MM.1S (cell line): ENCODE measurements around the gene BATF3.
A peak's percentile ranks its signal among the peaks of the same experiment; 100 is the strongest.
"Not testable (repeated sequence)": the region's sequence is repeated elsewhere in the genome, so short reads cannot be mapped to it uniquely, and the experiment has no call there.

ENCODE experiments used
- DNase-seq: peaks from one replicate; pipeline ENCODE4 v3.0.0-alpha.2; 2015
- H2AFZ ChIP-seq: fragments of 300-600 bp; sonication (generic); 2 replicates; pipeline ENCODE4 v1.6.0; 2016; ENCODE audit warnings: antibody characterized with exemption, low read length
- H3F3A ChIP-seq: fragments of 300-600 bp; sonication (generic); 2 replicates; pipeline ENCODE4 v1.6.1; 2016; ENCODE audit warnings: mild to moderate bottlenecking, antibody characterized with exemption, low read length, moderate library complexity, mixed read lengths; ENCODE audit not compliant: insufficient read depth
- H3K27ac ChIP-seq: fragments of 300-600 bp; sonication (generic); 2 replicates; pipeline ENCODE4 v1.5.1; 2016; ENCODE audit warnings: mild to moderate bottlenecking, low read length
- H3K27me3 ChIP-seq: fragments of 300-600 bp; sonication (generic); replicated peaks from 2 replicates; pipeline ENCODE4 v1.6.0; 2016; ENCODE audit warnings: low read length; ENCODE audit not compliant: insufficient read depth
- H3K36me3 ChIP-seq: fragments of 300-600 bp; sonication (generic); replicated peaks from 2 replicates; pipeline ENCODE4 v1.6.1; 2016; ENCODE audit warnings: mild to moderate bottlenecking, low read length, mixed read lengths; ENCODE audit not compliant: insufficient read depth
- H3K4me1 ChIP-seq: fragments of 300-600 bp; sonication (generic); 2 replicates; pipeline ENCODE4 v1.6.1; 2016; ENCODE audit warnings: low read length, mixed read lengths
- H3K4me2 ChIP-seq: fragments of 300-600 bp; sonication (generic); 2 replicates; pipeline ENCODE4 v1.6.0; 2016; ENCODE audit warnings: low read depth, low read length
- H3K4me3 ChIP-seq: fragments of 300-600 bp; sonication (generic); 2 replicates; pipeline ENCODE4 v1.5.1; 2016; ENCODE audit warnings: low read length, mixed read lengths
- H3K79me2 ChIP-seq: fragments of 300-600 bp; sonication (generic); 2 replicates; pipeline ENCODE4 v1.6.1; 2016; ENCODE audit warnings: mixed run types, low read length, mixed read lengths
- H3K9ac ChIP-seq: fragments of 300-600 bp; sonication (generic); 2 replicates; pipeline ENCODE4 v1.6.1; 2016; ENCODE audit warnings: low read length, mixed read lengths
- H3K9me2 ChIP-seq: fragments of 300-600 bp; sonication (generic); replicated peaks from 2 replicates; pipeline ENCODE4 v1.6.1; 2016; ENCODE audit warnings: mild to moderate bottlenecking, low read length, mixed read lengths; ENCODE audit not compliant: insufficient read depth
- H3K9me3 ChIP-seq: fragments of 300-600 bp; sonication (generic); replicated peaks from 2 replicates; pipeline ENCODE4 v1.6.1; 2016; ENCODE audit warnings: mild to moderate bottlenecking, low read length, mixed read lengths; ENCODE audit not compliant: insufficient read depth
- H4K20me1 ChIP-seq: fragments of 300-600 bp; sonication (generic); 2 replicates; pipeline ENCODE4 v1.6.1; 2016; ENCODE audit warnings: mild to moderate bottlenecking, low read length, moderate library complexity, mixed read lengths; ENCODE audit not compliant: insufficient read depth
- EZH2 ChIP-seq: fragments of 300-600 bp; sonication (generic); optimal IDR thresholded peaks from 2 replicates; pipeline ENCODE3; 2017; ENCODE audit warnings: low read depth, mild to moderate bottlenecking, antibody characterized with exemption, low read length, mixed read lengths
- EZH2phosphoT487 ChIP-seq: fragments of 300-600 bp; sonication (generic); IDR thresholded peaks from 2 replicates; pipeline ENCODE4 v1.6.1; 2018; ENCODE audit warnings: antibody characterized with exemption, low read length
- TF ChIP-seq, protein P1 (sequence below): fragments of 300-600 bp; sonication (generic); IDR thresholded peaks from 2 replicates; pipeline ENCODE4 v1.5.1; 2016; ENCODE audit warnings: antibody characterized with exemption, low read length, mixed read lengths

Gene BATF3

DNA sequence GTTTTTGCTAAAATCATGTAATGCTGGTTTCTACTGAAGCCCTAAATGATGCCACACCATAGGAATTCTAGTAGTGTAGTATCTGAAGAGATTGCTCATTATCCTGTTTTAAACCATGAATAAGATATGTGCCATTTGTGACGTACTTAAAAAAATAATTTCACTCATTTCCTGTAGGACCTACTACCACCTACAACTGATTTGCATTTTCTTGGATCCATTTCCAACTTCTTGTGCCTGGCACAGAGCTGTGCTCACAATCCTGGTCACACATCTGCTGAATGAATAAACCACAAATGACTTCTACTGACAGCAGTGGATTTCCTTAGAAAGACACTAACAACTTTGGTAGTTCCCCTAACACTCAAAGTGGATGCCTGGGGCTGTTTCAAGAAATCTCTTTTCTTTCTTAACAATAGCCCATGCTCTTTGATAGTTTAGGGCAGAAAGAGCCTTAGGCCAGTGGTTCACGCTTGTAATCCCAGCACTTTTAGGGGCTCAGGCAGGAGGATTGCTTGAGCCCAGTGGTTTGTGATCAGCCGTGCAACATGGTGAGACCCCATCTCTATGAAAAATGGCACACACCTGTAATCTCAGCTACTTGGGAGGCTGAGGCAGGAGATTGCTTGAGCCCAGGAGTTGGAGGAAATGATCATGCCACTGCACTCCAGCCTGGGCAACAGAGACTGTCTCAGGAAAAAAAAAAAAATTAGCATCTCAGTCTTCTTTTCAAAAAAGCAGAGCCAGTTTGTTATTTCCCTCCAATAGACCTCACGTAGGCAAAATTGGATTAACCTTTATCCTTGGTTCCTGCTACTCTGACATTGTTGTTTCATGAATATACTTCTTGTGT is 13.0 kb upstream of the BATF3 start:
- Histone ChIP-seq H2AFZ (no peak overlapping the region), H3K9me3 (no peaks in the 10 kb centered on the region), H3K27me3 (no peaks in the 10 kb centered on the region), H3K9me2 (no peaks in the 10 kb centered on the region), H3K4me2 (no peak overlapping the region), H3K4me1 (no peaks in the 10 kb centered on the region), H3F3A (no peaks in the 10 kb centered on the region), H3K79me2 (no peaks in the 10 kb centered on the region), H3K27ac (no peak overlapping the region), H3K9ac (no peak overlapping the region), H3K4me3 (no peak overlapping the region), H3K36me3 (no peaks in the 10 kb centered on the region), H4K20me1 (no peaks in the 10 kb centered on the region)
- TF ChIP-seq EZH2 = no peak
- TF ChIP-seq, protein P1, sequence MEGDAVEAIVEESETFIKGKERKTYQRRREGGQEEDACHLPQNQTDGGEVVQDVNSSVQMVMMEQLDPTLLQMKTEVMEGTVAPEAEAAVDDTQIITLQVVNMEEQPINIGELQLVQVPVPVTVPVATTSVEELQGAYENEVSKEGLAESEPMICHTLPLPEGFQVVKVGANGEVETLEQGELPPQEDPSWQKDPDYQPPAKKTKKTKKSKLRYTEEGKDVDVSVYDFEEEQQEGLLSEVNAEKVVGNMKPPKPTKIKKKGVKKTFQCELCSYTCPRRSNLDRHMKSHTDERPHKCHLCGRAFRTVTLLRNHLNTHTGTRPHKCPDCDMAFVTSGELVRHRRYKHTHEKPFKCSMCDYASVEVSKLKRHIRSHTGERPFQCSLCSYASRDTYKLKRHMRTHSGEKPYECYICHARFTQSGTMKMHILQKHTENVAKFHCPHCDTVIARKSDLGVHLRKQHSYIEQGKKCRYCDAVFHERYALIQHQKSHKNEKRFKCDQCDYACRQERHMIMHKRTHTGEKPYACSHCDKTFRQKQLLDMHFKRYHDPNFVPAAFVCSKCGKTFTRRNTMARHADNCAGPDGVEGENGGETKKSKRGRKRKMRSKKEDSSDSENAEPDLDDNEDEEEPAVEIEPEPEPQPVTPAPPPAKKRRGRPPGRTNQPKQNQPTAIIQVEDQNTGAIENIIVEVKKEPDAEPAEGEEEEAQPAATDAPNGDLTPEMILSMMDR = no peak
- TF ChIP-seq EZH2phosphoT487 = no peak
- peak; percentile 48 for DNase-seq

DNA sequence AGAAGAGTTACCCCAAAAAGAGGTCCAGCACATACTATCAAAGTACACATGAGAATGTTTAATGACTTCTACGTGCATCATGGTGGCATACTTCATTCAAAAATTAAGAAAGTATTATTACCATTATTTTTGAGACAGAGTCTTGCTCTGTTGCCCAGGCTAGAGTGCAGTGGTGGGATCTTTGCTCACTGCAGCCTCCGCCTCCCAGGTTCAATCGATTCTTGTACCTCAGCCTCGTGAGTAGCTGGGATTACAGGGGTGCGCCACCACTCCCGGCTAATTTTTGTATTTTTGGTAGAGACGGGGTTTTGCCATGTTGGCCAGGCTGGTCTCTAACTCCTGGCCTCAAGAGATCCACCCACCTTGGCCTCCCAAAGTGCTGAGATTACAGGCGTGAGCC is 12.3 kb upstream of the BATF3 start:
- H3K27ac ChIP-seq, H3K9ac ChIP-seq: not testable (repeated sequence)

DNA sequence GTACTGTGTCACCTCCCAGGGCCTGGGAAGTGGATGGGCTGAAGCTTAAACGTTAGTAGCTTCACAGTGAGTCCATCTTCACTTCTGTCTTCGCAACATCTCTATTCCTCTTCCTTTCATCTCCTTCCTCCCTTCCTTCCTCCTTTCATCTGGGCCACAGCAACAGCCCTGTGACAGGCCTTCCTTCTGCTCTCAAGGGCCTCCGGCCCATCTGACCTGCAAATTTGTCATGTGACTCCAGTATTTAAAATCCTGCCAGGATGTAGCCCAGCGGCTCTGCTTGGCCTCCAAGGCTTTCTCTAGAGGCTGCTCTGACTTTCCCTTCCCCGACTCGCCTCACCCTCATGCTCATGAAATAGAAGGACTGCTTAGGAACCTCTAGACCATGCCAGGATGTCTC is 10.9 kb upstream of the BATF3 start:
- Histone ChIP-seq H3K4me3 (no peak overlapping the region), H3K36me3 (no peaks in the 10 kb centered on the region), H4K20me1 (no peaks in the 10 kb centered on the region), H3F3A (no peaks in the 10 kb centered on the region), H2AFZ (no peak overlapping the region), H3K9ac (no peak overlapping the region), H3K27ac (no peak overlapping the region), H3K27me3 (no peaks in the 10 kb centered on the region), H3K9me3 (no peaks in the 10 kb centered on the region), H3K9me2 (no peaks in the 10 kb centered on the region), H3K79me2 (no peaks in the 10 kb centered on the region), H3K4me2 (no peak overlapping the region), H3K4me1 (no peaks in the 10 kb centered on the region)
- TF ChIP-seq EZH2 (no peak), EZH2phosphoT487 (no peak)
- TF ChIP-seq, protein P1 = no peak
- no peak for DNase-seq

More for the DNA sequence above, 12.3 kb upstream of the BATF3 start:
- H3F3A ChIP-seq, H3K79me2 ChIP-seq, H2AFZ ChIP-seq, H3K4me3 ChIP-seq, H3K9me2 ChIP-seq, H3K9me3 ChIP-seq, H3K36me3 ChIP-seq, H3K27me3 ChIP-seq, DNase-seq, H3K4me2 ChIP-seq, H3K4me1 ChIP-seq, H4K20me1 ChIP-seq: not testable (repeated sequence)

DNA sequence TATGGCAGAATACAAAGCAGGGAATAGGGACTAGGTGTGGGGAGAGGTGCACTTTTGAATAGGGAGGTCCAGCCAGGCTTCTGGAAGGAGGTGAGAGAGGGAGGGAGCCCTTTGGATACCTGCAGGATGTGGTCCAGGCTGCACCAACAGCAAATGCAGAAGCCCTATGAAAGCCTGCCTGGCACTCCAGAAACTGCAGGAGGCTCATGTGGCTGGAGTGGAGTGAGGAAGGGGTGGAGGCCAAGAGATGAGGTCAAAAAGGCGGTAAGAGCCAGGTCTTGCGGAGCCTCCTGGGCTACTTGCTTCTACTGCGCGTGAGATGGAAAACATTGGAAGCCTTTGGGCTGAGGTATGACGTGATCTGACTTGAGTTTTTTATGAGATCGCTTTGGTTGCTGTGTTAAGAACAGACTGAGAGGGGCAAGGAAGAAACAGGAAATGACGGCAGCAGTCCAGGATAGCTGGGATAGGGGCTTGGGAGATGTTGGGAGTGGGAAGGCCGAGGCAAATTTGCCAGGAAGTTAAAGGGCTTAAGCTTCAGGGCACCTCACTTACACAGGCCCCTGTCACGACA is 4.4 kb upstream of the BATF3 start:
- Histone ChIP-seq H3F3A (no peaks in the 10 kb centered on the region), H3K4me1 (no peaks in the 10 kb centered on the region), H3K9ac (no peak overlapping the region), H3K9me3 (no peaks in the 10 kb centered on the region), H3K36me3 (no peaks in the 10 kb centered on the region), H3K4me3 (no peak overlapping the region), H3K79me2 (no peaks in the 10 kb centered on the region), H2AFZ (no peak overlapping the region), H4K20me1 (no peaks in the 10 kb centered on the region), H3K9me2 (no peaks in the 10 kb centered on the region), H3K27me3 (peaks cover 15% of the 10 kb centered on the region), H3K27ac (no peak overlapping the region), H3K4me2 (no peak overlapping the region)
- TF ChIP-seq, protein P1 = no peak
- TF ChIP-seq EZH2phosphoT487 (no peak), EZH2 (no peak)
- no peak for DNase-seq
